ENCODE data around the gene PRKAR2B. TPM values are rescaled to one million over a fixed set of nuclear protein-coding genes. Genes with fewer than 3 reads are reported as not detected.

The PRKAR2B gene
- total RNA-seq, 4 donors from 2014 or later = 89.5 to 127 (median 102) TPM

DNA sequence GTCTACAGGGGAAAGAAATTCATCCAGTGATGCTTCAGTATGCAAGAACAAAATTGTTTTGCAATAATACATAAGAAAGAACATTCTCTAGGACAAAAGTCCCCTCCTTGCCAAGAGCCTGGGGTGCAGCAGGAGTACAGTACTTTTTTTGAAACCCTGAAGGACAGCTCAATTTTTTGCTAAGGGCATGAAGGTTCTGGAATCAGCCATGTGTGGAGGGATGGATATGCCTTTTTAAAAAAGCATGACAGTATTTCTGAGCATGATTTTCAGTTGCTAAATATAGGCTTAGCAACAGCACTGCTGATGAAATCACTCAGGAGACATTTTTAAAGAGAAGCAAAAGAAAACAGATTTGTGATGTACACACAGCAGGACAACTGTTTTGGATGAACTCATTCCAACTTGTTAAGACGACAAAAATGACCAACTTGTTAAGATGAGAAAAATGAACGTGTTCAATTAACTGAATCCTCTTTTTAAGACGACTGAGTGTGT is 163.6 kb downstream of the PRKAR2B start:
- no peak for DNase-seq (ENCODE audit: extremely low spot score)
- no peaks in the 10 kb centered on the region for H3K27me3 ChIP-seq
- H3K9me3 ChIP-seq = no peaks in the 10 kb centered on the region
- WGBS = 33% methylated on average over 3 of the region's 3 CpGs
- no peak overlapping the region for H3K4me3 ChIP-seq
- TF ChIP-seq, protein P1, sequence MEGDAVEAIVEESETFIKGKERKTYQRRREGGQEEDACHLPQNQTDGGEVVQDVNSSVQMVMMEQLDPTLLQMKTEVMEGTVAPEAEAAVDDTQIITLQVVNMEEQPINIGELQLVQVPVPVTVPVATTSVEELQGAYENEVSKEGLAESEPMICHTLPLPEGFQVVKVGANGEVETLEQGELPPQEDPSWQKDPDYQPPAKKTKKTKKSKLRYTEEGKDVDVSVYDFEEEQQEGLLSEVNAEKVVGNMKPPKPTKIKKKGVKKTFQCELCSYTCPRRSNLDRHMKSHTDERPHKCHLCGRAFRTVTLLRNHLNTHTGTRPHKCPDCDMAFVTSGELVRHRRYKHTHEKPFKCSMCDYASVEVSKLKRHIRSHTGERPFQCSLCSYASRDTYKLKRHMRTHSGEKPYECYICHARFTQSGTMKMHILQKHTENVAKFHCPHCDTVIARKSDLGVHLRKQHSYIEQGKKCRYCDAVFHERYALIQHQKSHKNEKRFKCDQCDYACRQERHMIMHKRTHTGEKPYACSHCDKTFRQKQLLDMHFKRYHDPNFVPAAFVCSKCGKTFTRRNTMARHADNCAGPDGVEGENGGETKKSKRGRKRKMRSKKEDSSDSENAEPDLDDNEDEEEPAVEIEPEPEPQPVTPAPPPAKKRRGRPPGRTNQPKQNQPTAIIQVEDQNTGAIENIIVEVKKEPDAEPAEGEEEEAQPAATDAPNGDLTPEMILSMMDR (IDR thresholded peaks at IDR 0.05) = no peak
- TF ChIP-seq POLR2A (IDR thresholded peaks at IDR 0.05; ENCODE audit: low read depth) (no peak), POLR2AphosphoS5 (IDR thresholded peaks at IDR 0.05) (no peak), EP300 (IDR thresholded peaks at IDR 0.05) (no peak)
- H3K27ac ChIP-seq (replicated peaks in 1 of 4) = peak overlapping the region; percentile 34 to 66 (median 54)
- intact Hi-C loops (cut with DNase I) = no loop called here
- peaks cover 22 to 60% (median 45%) of the 10 kb centered on the region in 4 donors for H3K36me3 ChIP-seq
- H3K4me1 ChIP-seq = peaks cover 19 to 33% (median 26%) of the 10 kb centered on the region in 4 donors

DNA sequence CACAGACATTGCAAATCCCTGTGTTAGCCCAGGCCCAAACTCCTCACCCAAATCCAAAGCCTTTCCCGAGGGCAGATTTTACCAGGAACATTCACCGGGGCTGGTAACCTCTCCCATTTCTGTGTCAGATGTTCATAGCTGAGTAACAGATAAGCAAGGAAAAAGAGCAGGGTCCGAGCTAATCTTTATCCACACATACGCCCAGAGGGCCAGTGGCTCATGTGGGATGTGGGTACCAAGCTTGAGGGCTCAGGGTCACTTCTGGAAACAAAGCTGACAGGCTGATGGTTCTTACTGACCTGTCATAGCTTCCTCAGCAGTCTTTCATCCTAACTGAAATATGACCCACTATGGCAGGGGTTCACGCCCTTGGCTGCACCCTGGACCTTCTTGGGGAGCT is 164.1 kb downstream of the PRKAR2B start:
- 88% methylated on average over 5 of the region's 5 CpGs for WGBS
- Histone ChIP-seq H3K36me3 (peaks cover 22 to 56% (median 42%) of the 10 kb centered on the region in 4 donors), H3K4me1 (peaks cover 19 to 33% (median 26%) of the 10 kb centered on the region in 4 donors), H3K9me3 (no peaks in the 10 kb centered on the region), H3K27me3 (no peaks in the 10 kb centered on the region), H3K4me3 (no peak overlapping the region), H3K27ac (replicated peaks in 1 of 4) (peak overlapping the region; percentile 34 to 66 (median 54))
- no peak for DNase-seq (ENCODE audit: extremely low spot score)
- TF ChIP-seq EP300 (IDR thresholded peaks at IDR 0.05) = no peak
- no peak for TF ChIP-seq POLR2A (IDR thresholded peaks at IDR 0.05; ENCODE audit: low read depth)
- TF ChIP-seq, protein P1 (IDR thresholded peaks at IDR 0.05) = no peak
- TF ChIP-seq POLR2AphosphoS5 (IDR thresholded peaks at IDR 0.05) = no peak
- intact Hi-C loops (cut with DNase I) = no loop called here

DNA sequence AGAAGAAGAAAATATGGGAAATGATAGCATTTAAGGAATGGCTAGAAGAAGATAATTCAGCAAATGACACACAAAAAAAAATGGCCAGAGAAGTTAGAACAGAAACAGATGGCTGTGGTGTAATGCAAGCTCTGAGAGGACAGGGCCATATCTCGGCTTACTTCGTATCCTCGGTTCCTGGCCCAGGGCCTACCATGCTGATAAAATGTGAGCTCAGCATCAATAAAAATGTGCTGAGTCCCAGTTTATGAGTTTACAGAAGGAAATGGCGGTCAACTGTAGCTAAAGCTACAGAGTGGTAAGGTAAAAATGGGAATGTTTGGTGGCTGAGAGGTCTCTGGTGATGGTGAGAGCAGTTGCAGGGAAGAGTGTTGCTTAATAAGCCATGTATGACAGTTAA is 165.1 kb downstream of the PRKAR2B start:
- Histone ChIP-seq H3K27me3 (no peaks in the 10 kb centered on the region), H3K4me1 (peaks cover 19 to 33% (median 26%) of the 10 kb centered on the region in 4 donors), H3K36me3 (peaks cover 15 to 46% (median 32%) of the 10 kb centered on the region in 4 donors), H3K9me3 (peaks cover 0 to 2% (median 0%) of the 10 kb centered on the region in 4 donors), H3K27ac (replicated peaks in 1 of 4) (no peak overlapping the region), H3K4me3 (no peak overlapping the region)
- TF ChIP-seq EP300 (IDR thresholded peaks at IDR 0.05) = no peak
- DNase-seq (ENCODE audit: extremely low spot score) = no peak
- 98% methylated on average over 4 of the region's 4 CpGs for WGBS
- intact Hi-C loops (cut with DNase I) = no loop called here

DNA sequence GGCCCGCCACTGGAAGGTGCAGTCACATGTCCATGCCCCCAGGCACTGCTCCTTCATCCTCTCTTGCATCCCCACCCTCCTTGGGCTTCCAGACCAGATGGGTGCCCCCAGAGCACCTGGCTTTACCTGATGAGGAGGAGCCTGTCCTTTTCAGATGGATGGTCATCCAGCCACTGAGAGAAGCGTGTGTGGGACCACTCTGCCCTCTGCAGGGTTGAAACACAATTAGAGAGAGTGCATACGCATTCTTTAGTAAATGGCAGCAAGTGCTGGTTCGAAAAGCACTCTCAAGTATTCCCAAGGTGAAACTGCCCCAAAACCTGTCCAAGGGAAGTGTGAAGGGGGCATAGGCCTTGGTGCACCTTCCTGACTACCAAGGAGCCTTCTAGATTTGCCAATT is 165.9 kb downstream of the PRKAR2B start:
- peaks cover 19 to 33% (median 26%) of the 10 kb centered on the region in 4 donors for H3K4me1 ChIP-seq
- DNase-seq (ENCODE audit: extremely low spot score) = no peak
- intact Hi-C loops (cut with DNase I) = no loop called here
- no peak overlapping the region for H3K27ac ChIP-seq (replicated peaks in 1 of 4)
- WGBS = 100% methylated on average over 4 of the region's 4 CpGs
- no peak for TF ChIP-seq POLR2AphosphoS5 (IDR thresholded peaks at IDR 0.05)
- TF ChIP-seq POLR2A (IDR thresholded peaks at IDR 0.05; ENCODE audit: low read depth) = no peak
- TF ChIP-seq, protein P1 (IDR thresholded peaks at IDR 0.05) = no peak
- no peak for TF ChIP-seq EP300 (IDR thresholded peaks at IDR 0.05)
- peaks cover 7 to 38% (median 24%) of the 10 kb centered on the region in 4 donors for H3K36me3 ChIP-seq
- peaks cover 0 to 2% (median 0%) of the 10 kb centered on the region in 4 donors for H3K9me3 ChIP-seq
- H3K4me3 ChIP-seq = no peak overlapping the region
- H3K27me3 ChIP-seq = no peaks in the 10 kb centered on the region

Other genes with a start within 250 kb of the PRKAR2B start
- 1 to 10 TPM; 1.8 to 3.8 (median 2.7) TPM for gene PIK3CG, start 179.4 kb upstream of the PRKAR2B start, total RNA-seq
- gene HBP1, start 124.3 kb downstream of the PRKAR2B start, total RNA-seq = 100 to 1,000 TPM in 3 of 4 donors, 10 to 100 TPM in 1; 60.4 to 113 (median 110) TPM